WTC11 (cell line): ENCODE results near the gene UGT1A7.

ENCODE experiments used
- CTCF ChIP-seq: fragments of 200-600 bp; IDR thresholded peaks from 2 replicates; pipeline ENCODE4 v1.8.0; 2022; ENCODE audit warnings: antibody characterized with exemption
- JUN ChIP-seq: sonication (generic); formaldehyde crosslinking; IDR thresholded peaks from 2 replicates; pipeline ENCODE4 v1.8.0; 2023; ENCODE audit warnings: mild to moderate bottlenecking, missing genetic modification reagents
- KAT7 ChIP-seq: sonication (generic); formaldehyde crosslinking; IDR thresholded peaks from 2 replicates; pipeline ENCODE4 v1.8.1; 2023; ENCODE audit warnings: missing genetic modification reagents, mild to moderate bottlenecking, borderline replicate concordance

DNA sequence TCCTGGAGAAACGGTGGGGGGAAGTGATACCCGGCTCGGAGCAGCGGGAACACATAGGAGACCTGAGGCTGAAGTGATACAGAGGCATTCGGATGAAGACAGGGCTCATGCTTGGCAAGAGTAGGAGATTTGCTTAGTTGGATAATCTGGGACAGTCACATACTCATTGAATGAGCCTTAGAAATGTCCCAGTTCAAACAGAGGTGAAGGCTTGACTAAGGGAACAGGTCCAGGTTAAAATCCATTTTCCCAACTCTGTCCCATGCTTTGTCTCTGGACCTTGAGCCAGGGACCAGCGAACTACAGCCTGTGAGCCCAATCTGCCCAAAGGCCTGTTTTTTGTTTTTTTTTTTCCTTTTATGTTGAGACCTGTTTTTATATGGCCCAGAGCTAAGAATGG is 12.3 kb downstream of the UGT1A7 start:
- TF ChIP-seq KAT7 (CRISPR knock-in tag) (no peak), CTCF (no peak), JUN (CRISPR knock-in tag) (no peak)
